ENCODE results near the gene ADAM23.

The ADAM23 gene

DNA sequence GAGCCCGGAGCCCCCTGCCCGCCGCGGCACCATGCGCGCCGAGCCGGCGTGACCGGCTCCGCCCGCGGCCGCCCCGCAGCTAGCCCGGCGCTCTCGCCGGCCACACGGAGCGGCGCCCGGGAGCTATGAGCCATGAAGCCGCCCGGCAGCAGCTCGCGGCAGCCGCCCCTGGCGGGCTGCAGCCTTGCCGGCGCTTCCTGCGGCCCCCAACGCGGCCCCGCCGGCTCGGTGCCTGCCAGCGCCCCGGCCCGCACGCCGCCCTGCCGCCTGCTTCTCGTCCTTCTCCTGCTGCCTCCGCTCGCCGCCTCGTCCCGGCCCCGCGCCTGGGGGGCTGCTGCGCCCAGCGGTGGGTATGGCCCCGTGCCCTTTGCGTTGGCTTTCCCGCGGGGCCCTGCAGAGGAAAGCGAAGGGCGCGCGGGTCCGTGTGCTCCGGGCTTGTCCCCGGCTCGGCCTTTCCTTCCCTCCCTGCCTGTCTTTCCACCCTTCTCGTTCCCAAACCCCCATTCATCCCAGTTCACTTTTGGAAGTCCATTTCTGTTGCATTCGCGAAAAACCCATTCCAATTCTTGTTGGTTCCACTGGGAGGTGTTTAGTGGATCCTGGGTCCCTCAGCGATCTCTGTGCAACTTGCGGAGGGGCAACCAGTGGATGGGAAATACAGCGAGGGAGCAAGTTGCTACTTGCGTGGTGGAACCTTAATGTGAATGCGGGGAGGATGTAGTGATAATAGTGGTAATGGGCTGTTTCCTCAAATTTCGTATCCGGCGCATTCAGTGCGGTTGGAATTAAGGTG is 599 bp downstream of the ADAM23 start:
- DNase-seq, result no peak

DNA sequence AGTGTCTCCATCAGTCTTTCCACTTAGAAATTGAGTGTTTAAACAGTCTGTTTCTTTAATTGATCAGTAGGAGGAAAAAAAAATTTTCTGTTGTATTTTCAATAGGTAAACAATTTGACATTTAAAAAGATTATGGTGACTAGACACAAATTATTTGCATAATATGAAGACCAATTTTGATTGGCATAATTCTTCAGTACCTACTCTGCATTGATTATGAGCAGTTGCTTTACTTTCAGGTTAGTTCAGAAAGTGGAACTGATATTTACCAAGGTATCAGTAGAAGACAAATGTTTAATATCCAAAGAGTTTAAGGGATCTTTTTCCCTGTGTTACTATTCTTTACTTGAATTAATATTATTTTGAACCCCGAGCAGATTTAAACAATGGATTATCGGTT is 2.6 kb downstream of the ADAM23 start:
- no peak for DNase-seq

DNA sequence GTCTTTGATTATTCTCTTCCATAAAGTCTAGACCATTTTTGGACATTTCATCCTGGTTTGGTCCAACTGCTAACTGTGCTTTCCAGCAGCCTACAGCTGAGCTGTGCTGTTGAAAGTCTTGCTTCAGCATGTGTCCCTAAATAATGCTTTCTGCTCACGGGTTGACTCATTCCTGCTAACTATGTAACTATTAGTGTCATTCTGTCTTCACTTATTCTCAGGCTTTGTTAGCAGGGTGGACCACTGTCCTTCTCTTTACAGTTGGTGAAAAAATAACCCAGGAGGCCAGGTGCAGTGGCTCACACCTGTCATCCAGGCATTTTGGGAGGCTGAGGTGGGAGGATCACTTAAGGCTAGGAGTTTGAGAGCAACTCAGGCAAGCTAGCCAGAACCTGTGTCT is 8.9 kb downstream of the ADAM23 start:
- no peak for DNase-seq

DNA sequence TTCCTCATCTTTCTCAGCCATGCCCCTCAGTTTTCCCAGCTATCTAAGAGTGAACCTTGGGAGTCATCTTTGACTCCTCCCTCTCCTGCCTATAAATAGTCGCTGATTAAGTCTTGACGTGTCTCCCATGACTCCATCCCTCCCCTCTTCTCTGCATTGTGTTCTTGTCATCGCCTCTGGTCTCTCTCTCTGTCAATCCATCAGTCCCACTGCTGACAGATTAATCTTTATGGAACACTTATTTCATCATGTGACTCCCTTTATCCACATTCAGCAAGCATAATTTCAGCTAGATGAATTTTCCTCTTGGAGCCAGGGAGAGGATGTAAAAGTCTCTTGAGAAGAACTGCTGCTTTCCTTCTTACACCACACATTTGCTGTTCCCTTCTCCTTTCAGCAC is 9.4 kb downstream of the ADAM23 start:
- no peak for DNase-seq

DNA sequence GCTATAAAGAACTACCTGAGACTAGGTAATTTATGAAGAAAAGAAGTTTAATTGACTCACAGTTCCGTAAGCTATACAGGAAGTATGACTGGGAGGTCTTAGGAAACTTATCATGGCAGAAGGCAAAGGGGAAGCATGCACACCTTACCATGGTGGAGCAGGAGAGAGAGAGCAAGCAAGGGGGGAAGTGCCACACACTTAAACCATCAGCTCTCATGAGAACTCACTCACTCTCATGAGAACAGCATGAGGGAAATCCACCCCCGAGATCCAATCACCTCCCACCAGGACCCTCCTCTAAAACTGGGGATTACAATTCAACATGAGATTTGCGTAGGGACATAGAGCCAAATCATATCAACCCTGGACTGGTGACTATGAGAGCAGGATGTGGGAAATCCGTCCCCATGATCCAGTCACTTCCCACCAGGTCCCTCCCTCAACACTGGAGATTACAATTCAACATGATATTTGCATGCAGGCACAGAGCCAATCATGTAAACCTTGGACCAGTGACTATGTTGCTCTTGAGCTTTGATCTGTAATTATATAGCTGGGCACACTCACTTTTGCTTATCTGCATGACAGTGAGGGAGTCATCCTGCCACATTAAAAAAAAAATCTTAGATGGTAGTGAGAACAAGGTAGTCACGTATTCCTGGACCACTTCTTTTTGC is 12.9 kb downstream of the ADAM23 start:
- DNase-seq, result no peak

DNA sequence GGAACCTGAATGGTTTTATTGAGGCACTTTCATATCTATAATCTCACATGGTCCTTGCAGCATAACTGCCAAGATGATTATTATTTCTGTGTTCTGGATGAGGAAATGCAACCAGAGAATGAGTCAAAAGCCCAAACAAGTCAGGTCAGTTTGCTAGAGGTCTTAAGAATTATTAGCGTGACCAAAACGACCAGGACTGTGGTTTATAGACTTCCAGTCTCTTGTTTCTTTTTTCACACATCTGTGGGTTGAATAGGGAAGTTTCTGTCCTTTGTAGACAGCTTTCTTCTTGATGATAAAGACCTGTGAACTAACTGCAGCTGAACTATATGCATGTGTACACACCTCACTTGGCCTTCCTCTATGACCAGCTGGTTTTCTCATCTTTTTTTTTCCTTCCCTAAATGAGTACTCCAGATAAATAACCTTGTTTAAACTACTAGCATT is 13.9 kb downstream of the ADAM23 start:
- no peak for DNase-seq

DNA sequence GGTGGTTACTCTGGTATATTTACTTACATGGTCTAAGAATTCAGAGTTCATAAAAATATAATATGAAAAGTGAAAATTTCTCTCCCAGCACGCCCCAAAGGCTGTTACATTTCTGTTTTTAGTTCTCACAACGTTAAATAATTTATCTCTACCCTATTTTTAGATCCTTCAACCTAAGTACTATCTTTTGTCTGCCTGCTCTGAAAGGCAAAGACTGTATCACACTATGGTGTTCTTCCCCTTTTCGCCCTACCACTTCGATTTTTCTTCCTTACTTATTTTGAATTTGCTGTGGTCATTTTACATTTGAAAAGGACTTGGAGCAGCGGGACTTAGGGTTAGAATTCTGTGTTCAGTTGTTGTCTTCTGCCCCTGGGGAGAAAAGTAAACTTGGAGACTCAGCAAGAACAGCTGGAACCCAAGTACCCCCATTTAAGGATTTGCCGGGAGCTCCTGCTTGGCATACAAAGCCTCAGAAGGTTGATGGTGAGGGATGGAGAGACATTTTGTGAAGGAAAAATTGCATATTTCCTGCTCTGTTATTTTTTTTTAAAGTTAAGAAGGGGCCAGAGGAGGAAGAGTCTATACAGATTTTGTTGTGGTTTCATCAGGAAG is 19.0 kb downstream of the ADAM23 start:
- no peak for DNase-seq

DNA sequence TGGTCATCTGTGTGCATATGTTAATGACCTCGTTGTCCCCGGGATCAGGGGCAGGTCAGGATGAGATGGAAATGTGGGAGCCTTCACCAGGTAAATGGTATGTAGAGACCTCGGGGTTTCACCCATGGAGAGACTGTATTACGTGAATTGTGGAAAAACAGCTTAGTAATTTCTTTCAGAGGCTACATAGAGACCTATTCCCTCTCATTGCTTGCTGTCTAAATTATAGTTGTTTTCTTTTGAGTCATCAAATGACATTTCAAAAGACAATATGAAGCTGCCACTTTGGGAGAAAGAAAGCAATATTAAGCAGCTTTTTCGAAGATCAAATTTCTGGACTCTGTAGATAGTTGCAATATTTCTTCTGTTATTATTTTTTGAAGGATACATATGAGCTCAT is 20.4 kb downstream of the ADAM23 start:
- no peak for DNase-seq

DNA sequence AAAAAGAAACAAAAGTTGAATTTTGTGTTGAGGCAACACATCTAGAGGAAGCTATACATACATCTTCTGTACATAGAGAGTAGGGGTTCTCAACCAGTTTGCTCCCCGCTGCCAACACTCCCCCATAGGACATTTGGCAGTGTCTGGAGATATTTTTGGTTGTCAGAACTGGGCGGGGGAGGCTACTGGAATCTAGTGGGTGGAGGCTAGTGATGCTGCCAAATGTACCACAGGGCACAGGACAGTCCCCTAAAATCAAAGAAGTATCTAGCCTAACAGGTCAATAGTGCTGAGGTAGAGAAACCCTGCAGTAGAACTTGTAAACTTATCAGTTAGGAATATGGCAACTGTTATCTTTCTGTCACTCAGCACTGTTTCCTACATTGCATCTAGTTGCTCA is 21.3 kb downstream of the ADAM23 start:
- DNase-seq, result no peak

DNA sequence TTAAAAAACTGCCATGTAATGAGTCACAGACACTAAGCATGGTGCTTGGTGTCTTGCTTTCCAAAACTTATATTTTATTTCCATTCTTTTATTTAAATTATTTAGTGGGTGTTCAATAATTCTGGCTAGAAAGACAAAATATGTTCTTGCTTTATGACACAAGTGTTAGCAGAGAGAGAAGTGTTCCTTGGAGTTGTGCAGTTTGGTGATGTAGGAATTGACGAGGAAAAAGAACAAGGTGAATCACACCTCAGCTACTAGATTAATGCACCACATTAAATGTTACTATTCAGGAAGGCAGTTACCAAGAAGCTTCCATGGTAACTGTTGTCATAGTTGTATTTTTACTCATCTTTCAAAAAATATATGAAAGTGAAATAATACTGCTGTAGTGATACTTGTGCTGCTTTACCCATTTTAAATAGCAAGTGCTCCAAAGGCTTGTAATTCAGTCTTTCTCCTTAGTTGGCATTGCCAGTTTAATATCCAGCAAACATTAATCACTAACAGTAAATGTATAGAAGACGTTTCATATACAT is 28.3 kb downstream of the ADAM23 start:
- DNase-seq, result no peak

DNA sequence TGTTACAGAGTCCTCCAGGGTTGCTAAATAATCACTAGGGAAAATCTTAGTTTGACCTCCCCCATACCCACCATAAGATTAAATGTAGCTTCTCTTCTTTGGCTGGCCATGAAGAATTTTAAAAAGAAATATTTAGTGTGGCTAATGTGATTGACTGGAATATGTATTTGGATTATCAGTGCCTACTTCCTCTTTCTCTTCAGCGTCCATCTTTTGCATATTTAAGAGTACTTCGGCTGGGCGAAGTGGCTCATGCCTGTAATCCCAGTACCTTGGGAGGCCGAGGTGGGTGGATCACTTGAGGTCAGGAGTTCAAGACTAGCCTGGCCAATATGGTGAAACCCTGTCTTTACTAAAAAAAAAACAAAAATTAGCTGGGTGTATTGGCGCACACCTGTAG is 28.8 kb downstream of the ADAM23 start:
- DNase-seq, result no peak

DNA sequence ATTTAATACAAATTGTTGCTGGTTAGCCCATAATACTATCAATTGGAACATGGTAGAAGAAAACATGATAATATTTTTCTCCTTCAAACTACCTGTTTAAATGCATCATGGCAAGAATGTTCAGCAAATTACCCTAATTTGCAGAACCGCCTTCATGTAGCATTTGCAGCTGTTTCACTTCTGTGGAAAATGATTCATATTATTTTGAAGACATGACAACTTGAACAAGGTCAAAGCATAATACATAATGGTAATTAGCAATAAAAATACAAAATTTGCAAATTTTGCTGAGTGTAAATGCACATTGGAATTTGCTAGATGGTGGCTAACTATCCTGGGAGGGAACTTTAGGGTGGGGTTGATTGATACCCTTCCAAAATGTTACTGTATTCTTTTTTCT is 30.8 kb downstream of the ADAM23 start:
- DNase-seq, result no peak

DNA sequence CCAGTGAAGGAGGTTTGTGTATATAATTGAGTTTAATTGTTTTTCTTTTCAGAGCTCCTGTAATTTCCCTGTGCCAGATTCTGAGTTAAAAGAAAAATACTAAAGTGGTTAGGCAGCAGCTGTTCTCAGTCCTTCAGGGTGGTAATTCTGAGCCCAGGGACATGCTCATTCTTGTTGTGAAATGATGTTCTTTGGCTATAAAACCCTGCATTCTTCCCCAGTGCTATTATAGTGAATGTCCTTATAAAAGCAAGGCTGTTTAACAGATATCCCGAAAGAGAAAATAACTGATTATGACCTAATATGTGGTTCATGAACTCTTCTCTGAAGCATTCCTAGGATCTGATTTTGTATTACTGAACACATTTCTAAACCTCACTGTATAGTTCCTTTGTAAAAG is 34.0 kb downstream of the ADAM23 start:
- no peak for DNase-seq

DNA sequence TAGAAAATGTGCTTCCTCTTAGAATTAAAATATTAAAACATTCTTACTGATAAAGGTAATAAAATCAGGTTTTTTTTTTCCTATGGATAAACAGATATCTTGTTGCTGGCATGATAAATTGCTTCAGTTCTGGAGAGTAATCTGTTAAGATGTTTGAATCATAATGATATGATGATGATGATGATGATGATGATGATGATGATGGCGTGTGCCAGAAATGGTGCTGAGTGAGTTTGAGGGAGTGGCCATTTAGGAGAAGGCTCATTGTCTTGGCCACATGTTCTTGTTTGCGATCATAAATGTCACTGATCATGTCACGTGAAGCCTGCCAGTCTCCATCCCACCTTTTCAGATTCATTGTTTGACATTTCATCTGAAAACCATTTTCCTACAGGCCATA is 35.0 kb downstream of the ADAM23 start:
- DNase-seq, result no peak

DNA sequence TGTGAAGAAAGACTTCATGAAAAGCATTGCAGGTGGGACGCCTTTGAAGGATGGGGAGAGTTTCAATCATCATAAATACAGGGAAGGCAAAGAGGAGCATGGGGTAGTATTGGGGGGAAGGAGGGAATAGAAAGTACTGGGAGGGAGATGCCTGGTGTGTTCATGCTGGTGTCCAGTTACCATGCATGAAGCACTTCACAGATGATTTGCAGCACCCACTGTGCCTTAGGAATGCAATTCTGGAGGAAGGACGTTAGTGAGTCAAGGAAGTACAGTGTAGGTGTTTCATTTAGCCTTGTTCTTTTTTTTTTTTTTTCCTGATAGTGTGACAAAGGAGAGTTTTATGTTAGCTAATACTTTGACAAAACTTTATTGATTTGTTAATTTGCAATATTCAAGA is 36.8 kb downstream of the ADAM23 start:
- no peak for DNase-seq

DNA sequence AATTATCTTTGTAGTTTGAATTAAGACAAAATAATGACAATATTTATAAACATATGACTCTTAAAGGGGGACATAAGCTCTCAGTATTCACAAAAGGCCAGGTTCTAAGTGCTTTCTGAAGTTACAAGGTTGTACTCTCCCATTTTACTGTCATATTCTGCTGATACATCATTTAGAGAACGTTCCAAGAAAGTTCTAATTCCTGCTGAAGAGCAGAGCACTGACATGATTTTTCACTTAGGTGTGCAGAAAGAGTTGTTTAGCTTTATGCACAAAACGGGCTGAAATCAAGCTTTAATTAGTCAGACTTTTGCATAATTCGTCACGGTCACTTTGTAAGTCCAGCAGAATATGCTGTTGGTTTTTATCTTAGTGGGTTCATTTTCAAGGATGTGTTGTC is 37.3 kb downstream of the ADAM23 start:
- no peak for DNase-seq

DNA sequence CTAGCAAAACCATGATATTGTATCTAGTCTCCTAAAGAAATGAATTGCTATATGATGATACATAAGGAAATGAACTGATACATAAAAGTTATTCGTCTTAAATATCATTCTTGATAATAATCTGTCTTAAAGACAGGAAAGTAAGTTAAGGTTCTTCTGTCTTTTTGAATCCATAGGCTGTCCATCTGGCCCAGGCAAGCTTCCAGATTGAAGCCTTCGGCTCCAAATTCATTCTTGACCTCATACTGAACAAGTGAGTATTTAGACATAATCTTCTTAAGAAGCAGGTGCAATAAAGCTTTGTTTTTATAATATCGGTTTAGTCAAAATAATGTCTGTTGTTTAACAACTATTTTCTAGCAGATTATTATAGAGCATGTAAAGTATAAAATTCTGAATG is 37.7 kb downstream of the ADAM23 start:
- no peak for DNase-seq

DNA sequence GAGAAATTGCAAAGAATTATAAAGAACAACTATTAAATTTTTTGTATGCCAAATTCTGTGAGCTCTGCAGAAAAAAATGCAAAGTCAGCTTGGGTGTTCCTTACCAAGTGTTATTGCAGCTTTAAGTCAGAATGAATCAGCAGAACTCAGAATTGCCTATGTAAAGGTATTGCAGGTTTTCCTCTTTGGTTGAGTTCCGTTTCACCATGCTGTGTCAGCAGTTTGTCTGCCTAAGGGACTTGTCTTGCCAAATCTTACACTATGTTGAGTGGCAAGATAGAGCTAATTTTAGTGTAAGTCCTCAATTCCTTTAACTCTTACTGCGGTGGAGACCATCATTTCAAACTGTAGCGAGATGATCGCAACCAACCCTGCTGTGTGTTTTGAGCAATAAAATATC is 38.8 kb downstream of the ADAM23 start:
- DNase-seq, result no peak

DNA sequence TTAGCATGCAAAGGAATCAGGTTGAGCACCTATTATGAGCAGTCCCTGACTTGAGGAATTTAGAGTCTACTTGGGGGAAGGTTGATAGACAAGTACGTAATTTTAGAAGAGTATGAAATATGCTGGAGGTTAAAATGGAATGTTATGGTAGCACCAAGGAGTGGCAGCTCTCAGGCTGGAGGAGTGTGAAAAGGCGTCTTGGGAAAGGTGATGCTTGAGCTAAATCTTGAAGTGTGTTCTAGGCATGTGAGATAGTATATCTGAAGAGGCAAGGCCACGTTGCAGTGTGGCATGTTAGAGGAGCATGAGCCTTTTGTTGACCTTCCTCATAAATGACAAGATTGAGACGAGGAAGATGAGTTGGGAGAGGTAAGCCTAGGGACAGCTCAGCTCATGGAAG is 39.3 kb downstream of the ADAM23 start:
- no peak for DNase-seq

DNA sequence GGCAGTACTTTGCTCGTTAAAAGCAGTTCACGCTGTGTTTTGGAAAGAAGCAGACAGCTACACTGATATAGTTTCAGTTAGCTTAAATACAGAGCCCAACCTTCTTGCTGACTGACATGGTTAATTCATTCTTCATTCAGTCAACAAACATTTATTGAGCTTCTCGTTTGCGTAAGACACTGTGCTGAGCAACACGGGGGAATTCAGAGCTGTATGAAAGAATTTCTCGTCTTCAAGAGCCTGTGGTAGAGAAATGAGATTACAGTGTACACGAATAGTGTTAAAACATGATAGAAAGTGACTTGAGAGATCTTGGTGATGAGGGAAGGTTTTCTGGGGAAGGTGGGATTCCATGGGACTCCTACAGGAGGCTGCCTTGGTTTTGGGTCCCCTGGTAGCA is 44.7 kb downstream of the ADAM23 start:
- DNase-seq, result no peak

DNA sequence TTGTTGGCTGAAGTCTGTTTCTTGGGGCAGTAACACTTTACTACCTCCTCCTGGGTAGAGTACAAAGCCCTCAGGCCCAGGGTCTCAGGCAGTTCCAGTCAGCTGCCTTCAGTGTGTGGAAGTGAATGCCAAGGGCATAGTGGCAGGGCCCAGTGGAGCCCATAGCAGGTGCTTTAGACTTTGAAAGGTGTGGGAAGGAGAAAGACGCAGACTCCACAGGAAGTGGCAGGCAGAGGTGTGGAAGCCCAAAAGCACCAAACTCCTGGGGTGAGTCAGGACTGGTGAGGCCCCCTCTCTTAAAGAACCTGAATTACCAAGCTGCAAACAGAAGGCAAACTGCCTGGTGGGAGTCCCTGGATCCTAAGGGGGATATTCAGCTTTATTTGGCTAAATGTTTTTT is 45.3 kb downstream of the ADAM23 start:
- DNase-seq, result no peak

DNA sequence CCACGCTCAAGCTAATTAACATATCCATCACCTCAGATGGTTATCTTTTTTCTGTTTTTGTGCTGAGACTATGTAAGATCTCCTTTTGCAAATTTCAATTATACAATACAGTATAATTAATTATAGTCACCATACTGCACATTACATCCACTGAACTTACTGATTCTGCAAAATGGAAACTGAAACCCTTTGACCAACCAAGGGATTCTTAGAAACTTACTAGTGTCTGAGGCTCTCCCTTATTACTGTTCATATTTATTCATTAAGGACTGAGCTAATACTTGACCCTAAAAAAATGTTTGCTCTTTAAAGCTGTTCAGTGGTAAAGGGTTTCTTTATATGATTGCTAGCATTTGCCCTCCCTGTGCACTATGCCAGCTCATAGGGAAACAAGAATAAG is 50.7 kb downstream of the ADAM23 start:
- DNase-seq, result no peak

DNA sequence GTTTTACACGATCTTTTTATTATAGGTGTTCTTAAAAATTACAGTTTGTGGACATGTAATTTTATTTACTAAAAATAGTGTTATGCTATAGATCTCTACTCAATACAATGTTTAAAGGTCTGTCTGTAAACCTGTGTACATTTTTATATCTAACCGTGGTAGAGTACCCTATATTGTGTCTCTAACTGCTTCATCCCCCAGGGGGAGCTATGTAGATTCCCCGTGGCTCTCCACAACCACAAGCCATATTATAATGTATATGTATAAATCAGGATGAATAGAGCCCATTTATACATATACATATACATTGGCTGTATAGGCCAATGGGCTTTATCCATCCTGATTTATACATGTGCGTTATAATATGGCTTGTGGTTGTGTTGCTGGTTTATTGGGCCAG is 59.4 kb downstream of the ADAM23 start:
- DNase-seq, result no peak

DNA sequence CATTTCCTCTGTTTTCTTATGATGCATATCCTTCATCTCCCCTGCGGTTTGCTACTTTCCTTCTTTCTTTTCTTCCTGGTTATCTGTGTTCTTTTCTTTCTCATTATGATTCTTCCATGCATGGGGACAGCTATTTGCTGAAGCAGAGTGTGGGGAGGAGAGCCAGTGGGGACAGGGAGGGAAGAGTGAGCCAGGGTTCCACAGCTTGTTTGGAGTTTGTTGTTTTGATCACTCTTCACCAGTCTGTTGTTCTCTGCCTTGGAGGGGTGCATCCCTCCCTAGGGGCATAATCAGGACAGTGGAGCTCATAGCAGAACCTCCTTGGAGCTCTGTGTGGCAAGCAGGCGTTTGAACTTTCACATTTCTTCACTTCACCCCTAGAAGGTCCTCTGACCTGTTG is 68.0 kb downstream of the ADAM23 start:
- no peak for DNase-seq
